ENCODE data around the gene GHITM. TPM values are rescaled to one million over a fixed set of nuclear protein-coding genes. Genes with fewer than 3 reads are reported as not detected.

GHITM gene
- polyA plus RNA-seq, 1 donor, result 176 TPM

DNA sequence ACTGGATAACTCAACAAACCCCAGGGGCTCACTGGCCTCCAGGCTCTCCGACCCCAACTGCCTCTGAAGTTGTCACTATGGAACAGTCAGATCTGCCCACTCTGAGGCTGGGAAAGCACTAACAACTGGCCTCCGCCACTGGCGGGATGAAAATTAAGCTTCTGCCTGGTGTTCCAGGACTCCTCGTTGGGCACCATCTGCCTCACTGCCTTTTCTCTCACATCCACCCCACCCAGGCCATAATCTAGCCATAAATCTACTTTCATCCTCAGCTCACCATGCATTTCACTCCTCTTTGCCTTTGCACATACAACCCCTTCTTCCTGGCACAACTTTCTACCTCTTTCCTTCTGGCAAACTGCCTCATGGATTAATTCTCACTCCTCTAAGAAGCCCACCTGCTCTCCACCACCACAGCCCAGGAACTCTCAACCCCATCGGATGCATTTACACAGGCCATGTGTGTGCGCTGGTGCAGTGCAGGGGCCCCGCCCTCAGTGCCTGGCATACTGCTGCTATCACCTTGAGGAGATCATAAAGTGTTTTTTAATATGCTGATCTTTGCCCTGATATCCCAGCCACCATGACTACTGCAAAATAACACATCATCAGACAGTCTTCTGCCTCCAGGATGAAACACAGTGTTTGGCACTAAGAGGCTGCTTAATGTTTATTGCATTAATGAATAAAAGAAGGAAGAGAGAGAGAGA lies 59.1 kb downstream of the GHITM start:
- no peak for DNase-seq

DNA sequence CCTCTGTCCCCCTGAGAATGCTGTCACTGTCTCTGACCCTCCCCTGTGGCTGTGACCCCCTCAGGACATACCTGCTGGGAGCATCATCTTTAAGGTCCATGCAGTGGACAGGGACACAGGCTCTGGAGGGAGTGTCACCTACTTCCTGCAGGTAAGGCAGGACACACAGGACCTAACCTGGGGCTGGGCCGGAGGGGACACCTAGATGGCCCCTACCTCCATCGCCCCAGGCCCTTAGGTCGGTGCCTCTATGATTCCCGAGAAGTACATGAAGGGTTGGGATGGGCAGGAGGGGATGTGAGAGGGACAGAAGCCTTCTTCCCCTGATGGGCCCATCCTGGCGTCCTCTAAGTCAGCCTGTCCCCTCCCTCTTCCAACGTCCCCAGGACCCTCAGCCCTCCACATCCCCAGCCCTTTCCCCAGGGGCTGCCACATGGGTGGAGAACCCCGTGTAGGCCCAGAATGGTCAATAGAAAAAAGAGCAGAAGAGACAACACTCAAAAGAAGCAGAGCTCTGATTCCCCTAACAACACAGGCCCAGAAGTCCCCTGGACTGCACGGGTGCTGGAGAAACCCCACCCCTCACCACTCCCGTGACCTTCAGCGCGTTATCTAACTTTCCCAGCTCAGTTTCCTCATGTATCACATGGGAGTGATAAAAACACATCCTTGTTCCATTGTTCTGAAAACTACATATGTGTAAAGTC lies 61.4 kb downstream of the GHITM start:
- DNase-seq, result no peak

DNA sequence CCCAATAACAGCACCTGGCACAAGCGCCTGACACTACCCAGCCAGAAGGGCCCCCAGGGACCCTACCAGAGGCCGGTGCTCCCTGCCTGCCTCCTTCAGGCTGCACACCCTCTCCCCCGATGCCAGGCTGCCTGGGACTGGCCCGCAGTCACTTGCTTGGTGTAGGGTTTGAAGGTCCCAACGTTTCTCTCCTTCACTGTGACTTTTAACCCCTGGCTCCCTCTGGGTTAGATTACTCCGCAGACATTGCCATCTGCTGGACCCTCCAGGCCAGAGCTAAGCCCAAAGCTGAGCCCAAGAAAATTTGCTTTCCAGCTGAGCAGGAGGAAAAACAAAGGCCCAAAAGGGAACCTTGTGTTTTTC lies 61.9 kb downstream of the GHITM start:
- DNase-seq, result no peak

DNA sequence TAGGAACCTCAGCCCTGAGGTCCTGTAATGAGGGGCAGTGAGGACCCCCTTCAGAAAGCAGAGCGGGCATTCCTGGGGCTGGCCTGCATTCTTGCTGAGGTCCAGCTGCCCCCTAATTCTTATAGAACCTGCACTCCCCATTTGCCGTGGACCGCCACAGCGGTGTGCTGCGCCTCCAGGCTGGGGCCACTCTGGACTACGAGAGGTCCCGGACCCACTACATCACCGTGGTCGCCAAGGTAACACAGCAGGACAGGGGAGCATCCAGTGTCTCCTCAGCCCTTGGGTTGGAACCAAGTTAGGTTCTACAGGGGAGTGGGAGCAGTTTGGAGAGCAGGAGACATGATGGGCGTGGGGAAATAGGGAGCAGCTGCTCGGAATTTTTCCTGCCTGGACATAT lies 62.4 kb downstream of the GHITM start:
- DNase-seq, result no peak

DNA sequence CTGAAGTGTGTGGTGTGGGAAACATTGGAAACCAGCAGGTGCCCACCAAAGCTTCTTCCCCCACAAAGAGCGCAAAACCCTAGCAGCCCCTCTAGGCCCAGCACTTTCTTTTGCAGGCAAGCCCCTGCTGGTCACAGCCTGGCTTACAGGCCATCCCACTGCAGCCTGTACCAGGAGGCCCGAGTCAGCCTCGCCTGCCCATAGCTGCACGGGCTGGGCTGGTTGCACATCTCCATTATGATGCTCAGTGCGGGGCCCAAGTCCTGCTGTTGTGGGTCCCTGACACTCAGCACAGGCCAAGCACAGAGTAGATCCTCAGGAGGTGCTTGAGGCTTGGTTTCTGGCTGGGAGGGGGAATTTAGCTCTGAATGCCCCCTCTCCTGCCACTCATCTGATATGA lies 63.0 kb downstream of the GHITM start:
- DNase-seq, result no peak

Other genes starting within 250 kb of the GHITM start
- gene GPR15LG, start 34.3 kb downstream of the GHITM start, polyA plus RNA-seq (ENCODE audit: insufficient read length), result 0.52 TPM
- gene CDHR1, start 55.0 kb downstream of the GHITM start, polyA plus RNA-seq (ENCODE audit: insufficient read length), result 1.0 TPM
- not detected for gene LRIT2, start 86.0 kb downstream of the GHITM start, polyA plus RNA-seq (ENCODE audit: insufficient read length)
- not detected for gene LRIT1, start 102.0 kb downstream of the GHITM start, polyA plus RNA-seq (ENCODE audit: insufficient read length)
- gene RGR, start 105.5 kb downstream of the GHITM start, polyA plus RNA-seq (ENCODE audit: insufficient read length), result not detected
- gene CCSER2, start 189.1 kb downstream of the GHITM start, polyA plus RNA-seq (ENCODE audit: insufficient read length), result 31.4 TPM

Measured in left kidney (tissue), 2 donors.